ENCODE results near the gene FKBP4.

Gene FKBP4

DNA sequence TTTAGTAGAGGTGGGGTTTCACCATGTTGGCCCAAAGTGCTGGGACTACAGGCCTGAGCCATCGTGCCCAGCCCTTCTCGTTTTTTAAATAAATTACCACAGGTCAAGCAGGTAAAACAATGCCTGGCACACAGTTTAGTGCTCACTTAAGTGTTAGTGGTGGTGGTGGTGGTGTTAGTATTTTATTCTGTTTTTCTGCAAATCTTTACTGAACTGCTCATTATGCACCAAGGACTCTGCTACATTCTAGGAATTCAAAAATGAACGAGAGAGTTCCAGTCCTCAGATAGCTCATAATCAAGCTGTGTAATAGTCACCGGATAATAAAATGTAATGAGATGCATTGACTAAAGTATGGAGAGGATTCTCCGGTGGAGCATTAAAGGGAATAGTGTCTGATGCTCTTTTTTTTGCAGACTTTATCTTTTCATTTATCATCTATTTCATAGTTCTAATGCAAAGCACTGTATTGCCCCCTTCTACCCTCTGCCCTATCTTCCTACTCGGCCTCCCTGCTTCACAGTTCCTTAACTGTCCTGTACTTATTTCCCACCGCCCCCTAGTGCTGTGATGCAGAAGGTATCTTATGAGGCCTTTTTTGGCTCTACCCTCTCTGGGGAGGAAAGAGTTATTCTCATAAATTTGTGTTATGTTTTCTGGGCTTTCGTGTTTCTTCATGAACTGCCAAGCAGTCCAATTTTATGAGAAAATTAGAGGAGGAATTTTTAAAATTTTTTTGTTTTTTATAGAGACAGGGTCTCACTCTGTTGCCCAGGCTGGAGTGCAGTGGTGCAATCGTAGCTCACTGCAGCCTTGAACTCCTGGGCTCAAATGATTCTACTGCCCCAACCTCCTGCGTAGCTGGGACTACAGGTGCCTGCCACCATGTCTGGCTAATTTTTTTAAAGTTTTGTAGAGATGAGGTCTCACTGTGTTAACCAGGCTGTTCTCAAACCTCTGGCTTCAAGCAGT is 18.7 kb downstream of the FKBP4 start:
- DNase-seq, result no peak

DNA sequence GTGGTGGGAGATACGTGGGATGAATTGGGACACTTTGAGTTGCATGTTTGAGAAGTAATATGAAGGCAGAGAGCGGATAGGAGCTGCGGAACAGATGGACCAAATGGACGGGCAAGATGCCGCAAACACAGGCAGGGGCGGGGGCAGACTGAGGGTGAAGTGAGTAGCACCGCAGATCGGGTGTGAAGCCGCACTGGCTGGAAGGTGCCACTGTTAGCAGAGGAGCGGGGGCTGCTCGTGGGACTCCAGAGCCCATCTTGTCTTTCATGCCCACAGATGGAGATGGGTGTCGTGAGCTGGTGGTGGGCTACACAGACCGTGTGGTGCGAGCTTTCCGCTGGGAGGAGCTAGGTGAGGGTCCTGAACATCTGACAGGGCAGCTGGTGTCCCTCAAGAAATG is 25.0 kb downstream of the FKBP4 start:
- DNase-seq, result no peak

DNA sequence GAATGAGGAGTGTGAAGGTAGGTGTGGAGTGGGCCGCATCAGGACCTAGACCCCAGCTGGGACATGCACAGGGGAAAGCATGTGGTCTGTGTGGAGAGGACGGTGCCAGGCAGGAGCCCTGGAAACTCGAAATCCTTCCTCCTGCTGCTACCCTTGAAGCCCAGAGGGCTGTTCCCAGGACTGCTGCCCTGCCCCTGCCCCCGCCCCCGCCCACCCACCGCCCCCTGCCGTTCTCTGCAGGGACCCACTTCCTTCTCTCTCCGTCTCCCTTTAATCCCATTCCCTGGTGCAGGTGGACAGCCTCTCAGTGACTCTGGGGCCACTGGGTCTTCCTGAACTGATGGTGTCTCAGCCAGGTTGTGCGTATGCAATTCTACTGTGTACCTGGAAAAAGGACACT is 25.7 kb downstream of the FKBP4 start:
- no peak for DNase-seq

DNA sequence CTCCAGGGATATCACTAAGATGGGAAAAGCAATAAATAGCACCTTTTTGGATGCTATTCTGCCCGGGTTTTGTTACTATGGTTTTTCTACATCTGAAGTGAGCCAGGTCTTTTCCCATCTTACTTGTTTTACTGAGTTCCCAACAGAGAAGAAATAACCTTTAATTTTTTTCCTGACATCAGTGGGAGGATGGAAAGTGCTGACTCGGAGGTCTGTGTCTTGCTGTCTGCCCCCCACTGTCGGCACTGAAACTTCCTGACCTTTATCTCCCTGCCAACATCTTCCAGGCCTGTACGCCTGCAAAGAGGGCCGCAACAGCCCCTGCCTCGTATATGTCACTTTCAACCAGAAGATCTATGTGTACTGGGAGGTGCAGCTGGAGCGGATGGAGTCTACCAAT is 28.7 kb downstream of the FKBP4 start:
- DNase-seq, result no peak

DNA sequence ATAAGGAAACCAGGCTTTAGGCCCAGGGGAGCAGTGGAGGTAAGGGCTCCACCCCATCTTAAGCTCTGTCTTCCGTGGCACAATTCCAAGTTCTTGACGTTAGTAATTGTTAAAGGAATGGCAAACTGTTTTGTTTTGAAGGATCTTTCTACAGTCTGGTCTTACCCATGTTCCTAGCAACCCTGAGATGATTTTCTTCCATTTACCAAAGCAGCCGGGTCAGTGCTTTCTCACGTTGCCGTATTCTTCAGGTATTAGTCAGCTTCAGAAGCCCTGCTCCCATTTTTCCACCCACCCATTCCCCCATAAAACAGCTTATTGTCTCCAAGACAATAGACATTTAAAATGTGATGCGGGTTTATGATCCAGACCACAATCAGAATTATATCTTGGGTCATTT is 29.8 kb downstream of the FKBP4 start:
- no peak for DNase-seq

DNA sequence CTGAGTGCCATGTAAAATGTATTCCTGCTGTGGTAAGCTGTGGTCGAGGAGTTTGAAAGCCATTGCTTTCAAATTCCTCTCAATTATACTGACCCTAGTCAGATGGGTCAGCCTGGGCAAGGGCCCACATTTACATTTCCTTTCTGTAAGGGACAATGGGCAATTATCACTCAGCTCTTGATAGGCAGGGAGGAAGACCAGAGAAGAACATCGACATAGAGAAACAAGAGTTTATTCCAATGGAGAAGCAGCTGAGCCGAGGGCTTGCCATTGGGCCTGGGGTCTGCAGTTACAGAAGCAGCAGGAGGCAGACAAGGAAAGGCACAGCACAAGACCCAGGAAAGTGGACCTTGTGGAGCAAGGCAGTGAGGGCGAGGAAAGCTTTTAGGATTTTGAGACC is 30.4 kb downstream of the FKBP4 start:
- no peak for DNase-seq

DNA sequence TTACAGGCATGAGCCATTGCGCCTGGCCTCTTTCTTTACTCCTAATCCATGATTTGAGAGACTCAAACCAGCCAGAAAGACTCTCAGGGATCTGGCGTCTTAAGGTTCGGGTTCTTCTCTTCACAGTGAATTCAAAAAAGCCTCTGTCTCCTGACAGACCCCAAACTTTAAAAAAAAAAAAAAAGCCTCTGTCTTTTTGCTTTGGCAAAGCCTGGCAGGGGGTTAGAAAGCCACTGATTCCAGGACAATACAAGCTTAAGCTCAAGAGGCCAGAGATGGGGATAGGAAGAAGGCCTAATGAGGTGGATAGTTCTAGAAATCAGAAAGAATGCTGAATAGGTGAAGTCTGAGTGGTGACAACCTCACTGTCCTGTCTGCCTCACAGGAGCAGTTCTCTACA is 31.3 kb downstream of the FKBP4 start:
- no peak for DNase-seq

DNA sequence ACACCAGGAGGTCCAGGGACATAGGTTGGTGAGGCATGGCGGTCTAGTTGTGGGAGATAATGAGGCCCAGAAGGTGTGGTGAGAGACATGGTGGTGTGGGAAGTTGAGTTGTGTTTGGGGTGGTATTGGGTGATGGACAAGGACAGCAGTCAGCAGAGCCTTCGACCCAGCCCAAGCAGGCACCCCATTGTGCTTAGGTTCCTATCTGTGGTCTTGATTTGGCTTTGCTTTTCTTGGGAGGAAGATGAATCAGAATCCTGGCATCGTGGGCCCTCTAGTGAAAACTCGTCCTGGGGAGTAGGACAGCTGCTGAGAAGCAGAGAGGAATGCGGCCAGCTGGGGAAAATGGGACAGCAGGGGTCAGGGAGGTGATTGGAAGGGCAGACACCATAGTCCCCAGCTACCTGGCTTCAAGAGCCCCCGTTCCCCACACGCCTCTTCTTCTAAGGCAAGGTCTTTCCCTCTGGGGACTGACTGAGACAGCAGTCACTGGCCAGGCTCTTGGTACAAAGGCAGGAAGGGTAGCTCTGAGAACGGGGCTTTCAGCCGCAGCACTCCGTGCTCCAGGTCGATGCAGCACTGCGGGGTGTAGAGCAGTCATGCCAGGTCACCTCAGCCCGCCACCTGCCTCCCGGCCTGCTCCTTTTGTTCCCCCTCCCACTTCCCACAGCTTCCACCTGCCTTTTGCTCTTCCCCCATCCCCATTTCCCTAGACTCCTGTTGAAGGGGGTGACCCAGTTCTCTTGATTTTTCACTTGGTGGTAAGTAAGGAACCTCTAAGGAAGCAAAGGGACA is 32.1 kb downstream of the FKBP4 start:
- DNase-seq, result no peak

DNA sequence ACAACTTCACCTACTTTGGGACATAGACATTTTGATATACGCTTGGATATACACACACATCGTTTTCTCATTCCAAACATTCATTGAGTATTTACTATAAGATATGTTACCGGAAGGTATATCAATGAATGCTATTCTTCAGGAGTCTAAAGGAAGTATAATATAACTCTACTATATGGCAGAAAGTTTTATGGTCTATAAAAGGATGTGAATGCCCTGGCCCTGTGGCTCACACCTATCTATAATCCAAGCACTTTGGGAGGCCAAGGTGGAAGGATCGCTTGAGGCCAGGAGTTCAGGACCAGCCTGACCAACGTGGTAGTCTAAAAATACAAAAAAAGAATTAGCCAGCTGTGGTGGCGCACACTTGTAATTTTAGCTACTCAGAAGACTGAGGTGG is 34.5 kb downstream of the FKBP4 start:
- DNase-seq, result no peak

DNA sequence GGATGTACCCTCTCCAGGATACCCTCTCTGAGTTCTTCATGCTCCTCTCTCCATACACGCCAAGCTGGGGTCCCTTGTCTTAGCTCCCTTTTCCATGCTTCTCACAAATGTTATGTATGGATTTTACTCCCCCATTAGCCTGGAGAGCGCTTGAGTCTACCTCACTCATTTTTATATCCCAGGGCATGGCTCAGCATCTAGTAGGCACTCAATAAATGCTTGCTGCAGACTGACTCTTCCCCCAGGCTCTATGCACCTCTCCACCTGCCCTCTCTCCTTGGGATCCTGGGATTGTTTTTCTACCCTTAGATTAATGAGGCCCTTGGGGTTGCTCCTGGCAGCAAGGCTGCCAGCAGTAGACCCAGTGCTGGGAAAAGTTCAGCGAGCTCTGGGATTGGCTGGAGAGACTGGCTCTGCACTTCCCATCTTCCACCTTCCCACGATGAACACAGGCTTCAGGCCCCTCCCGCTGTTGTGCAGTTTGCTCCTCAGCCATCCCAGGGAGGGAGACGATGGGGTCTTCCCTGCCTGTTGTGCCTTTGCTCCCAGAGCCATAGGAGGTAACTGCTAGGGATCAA is 37.9 kb downstream of the FKBP4 start:
- no peak for DNase-seq

DNA sequence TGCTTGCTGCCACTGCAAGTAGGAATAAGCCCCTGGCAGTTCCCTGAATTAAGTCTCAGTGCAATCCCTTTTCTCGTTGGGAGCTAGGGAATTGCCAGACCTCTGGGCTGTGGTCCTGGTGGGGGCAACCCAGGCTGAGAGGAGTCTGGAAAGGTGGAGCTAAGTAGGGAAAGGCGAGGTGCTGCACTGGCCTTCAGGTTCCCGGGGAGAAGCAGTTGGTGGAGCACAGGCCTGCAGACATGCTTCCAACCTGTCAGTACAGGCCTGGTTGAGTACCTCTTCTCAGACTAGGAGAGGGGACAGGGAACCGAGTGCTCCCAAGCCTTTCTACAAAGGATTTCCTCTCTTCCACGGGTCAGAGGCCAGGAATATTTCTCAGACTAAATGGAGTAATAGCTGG is 38.6 kb downstream of the FKBP4 start:
- no peak for DNase-seq

DNA sequence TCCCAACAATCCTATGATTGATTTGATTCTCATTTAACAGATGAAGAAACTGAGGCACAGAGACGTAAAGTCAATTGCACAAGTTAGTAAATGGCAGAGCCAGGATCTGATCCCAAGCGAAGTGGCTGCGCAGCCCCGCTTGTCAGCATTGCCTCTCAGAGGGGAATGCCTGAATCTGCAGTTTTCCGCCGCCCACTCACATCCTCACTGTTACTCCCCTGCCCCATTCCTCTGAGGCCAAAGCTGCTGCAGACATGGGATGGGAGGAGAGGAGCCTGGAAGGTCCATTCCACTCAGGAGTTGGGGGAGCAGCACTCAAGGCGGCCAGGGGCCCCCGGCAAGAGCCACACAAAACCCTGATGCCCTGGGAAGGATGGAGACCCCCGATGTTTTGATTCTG is 39.0 kb downstream of the FKBP4 start:
- no peak for DNase-seq

DNA sequence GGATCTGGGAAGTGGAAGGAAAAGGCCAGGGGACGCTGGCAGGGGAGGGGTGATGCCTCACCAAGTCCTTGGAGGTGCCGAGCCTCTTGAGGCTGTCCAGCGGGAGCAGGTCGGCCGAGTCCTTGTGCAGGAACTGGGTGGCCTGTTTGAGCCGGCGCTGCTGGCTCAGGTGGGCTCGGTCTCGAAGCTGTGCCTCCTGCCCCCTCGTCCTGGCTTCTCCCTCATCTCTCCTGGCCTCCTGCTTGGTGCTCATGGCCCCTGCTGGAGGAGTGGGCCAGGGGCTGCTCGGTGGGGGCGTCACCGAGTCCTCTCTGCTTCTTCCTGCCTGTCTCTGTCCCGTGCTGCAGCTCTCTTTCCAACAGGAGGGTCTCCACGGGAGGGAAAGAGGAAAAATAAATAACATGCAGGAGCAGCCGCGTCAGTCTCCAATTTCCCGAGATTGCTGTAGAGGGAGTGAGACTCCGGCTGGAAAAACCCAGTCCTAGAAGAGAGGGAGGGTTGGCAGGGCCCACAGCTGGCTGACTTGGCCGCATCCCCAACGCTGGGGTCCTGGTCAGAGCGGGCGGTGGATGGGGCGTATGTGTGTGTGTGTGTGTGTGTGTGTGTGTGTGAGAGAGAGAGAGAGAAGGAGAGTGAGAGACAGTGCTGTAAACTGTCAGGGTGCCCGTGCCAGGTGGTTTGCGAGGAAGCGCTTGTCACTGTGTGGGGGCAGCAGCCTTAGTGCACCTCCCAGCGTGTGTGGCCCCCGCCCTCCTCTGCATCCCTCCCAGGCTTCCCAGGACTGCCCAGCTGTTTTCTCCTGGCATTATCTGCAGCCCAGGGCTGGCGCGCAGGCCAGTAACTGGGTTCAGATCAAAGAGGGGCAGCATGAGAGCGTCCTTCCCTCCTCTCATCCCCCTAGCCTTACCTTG is 40.1 kb downstream of the FKBP4 start, which contains the start of gene NRIP2:
Gene NRIP2 (minus strand): TSS at position 455 of the 911 bp plus-strand sequence. CDS start 52 bp downstream, at position 403.
- no peak for DNase-seq

DNA sequence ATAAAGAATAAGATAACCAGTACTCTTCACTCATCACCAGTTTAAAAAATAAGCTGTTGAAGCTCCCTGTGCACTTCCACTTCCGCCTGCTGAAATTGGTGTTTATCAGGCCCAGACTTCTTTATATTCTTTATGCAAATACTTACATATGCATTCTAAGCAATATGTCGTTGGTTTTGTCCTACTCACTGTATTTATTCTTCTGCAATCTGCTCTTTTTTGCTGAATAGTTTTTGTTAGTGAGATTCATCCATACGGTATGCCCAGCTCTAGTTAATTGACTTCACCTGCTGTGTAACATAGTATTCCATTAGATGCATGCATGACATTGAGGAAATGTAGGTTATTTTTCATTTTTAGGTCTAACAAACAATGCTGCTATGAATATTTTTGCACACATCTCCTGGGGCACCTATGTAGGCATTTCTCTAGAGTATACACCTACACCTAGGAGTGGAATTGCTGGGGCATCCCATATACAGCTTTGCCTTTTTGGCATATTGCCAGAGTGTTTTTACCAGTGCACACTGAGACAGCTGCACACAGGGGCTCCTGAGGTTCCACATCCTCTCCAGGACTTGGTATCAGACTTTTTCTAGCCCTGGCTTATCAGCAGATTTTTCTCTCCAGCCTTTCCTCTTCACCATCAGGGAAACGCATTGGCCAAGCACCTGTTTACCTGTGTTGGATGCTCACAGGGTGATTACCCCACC is 41.1 kb downstream of the FKBP4 start:
- DNase-seq, result no peak

DNA sequence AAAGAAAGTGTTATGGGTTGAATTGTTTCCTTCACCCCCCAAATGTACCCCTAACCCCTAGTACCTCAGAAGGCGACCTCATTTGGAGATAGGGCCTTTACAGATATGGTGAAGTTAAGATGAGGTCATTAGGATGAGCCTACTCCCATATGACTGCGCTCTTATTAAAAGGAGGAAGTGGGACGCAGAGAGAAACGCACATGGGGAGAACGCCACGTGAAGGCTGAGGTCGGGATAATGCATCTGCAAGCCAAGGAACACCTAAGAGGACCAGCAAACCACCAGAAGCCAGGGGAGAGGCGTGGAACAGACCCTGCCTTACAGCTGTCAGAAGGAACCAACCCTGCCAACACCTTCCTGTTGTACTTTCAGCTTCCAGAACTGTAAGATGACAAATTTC is 41.8 kb downstream of the FKBP4 start:
- no peak for DNase-seq

DNA sequence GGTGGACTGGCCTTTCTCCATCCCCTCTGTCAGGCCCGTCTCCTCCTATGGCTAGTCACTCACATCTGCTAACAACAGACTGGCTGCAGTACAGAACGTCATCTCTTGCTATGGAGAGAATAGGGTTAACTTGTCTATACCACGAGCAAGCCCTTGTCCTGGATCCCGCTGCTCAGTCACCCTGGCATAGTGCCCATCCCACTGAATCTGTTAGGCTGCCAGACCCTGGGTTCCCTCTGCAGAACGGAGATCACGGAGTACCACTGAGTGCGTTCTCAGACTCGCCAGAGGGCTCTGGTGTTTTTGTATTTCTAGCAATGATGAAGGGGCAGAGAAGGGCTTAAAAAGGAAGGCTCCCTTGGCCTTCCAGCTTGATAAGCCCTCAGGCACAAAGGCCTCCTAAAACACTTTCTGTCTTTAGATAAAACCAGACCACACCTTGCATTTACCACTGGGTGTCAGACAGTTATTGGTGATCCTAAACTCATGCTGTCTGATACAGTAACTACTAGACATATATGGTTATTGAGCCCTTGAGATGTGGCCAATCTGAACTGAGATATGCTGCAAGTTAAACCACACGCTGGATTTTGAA is 46.4 kb downstream of the FKBP4 start:
- no peak for DNase-seq

DNA sequence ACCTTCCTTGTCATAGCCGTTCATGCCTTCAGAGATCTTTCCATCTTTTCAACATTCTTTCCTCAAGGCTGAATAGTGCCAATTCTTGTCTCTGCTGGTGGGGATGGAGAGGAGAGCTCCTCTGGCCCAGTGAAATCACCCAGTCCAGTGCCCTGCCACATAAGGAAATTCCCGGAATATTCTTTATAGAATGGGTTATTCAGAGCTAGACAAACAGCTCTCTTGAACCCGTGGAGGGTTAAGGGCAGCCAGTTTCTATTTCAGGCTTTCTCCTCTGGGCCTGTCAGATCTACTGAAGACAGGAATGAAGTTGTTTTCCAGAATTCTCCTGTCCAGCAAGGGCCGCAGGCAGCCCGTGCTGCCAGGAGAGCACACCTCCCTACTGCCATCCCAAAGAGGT is 48.2 kb downstream of the FKBP4 start:
- no peak for DNase-seq

DNA sequence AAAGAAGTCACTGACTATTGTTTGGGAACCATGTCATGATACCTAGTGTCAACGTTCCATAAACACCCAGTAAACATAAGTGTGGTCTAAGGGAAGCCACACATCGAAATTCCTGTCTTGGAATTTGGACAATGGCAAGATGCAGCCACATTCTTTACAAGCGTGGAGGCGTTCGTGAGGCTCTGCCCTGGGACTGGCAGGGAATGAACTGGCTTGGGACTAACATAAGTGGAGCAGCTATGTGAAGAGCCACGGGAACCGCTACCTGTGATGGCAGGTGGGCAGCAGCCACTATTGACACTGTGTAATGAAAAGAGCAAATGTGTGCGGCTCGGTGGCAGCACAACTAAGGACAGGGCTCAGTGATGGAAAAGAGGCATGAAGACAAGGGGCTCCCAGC is 50.0 kb downstream of the FKBP4 start:
- DNase-seq, result no peak

DNA sequence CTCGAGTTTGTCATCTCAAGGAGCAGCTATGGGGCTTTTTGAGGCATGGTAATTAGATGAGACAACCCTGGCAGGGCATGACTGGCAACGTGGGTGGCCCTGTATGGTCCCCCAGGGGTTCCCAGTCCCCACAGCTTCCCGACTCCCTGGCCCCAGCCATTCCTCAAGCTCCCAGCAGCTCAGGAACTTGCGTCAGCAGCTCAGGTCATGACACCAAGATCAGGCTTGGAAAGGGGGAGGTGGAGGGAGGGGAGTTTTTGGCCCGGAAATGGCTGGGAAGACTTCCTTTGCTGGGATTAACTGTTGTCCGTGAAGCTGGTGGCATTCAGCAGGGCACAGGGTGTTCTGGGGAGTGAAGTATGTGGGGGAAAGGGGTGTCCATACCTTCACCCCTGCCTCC is 50.5 kb downstream of the FKBP4 start:
- no peak for DNase-seq

DNA sequence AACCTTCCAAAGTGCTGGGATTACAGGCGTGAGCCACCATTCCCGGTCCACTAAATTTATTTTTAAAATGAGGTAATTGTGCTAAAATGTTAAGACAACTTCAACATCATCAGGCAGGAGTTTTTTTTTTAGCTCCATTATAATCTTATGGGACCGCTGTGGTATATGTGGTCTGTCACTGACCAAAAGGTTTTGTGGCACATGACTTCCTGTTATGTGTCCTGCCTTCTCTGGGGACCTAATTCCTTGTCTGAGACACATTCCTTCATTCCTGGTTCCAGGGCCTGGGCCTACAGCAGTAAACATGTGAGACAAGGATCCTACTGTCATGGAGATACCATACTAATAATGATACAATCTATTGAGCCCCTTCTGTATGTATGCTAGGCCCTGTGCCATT is 57.2 kb downstream of the FKBP4 start:
- DNase-seq, result no peak

DNA sequence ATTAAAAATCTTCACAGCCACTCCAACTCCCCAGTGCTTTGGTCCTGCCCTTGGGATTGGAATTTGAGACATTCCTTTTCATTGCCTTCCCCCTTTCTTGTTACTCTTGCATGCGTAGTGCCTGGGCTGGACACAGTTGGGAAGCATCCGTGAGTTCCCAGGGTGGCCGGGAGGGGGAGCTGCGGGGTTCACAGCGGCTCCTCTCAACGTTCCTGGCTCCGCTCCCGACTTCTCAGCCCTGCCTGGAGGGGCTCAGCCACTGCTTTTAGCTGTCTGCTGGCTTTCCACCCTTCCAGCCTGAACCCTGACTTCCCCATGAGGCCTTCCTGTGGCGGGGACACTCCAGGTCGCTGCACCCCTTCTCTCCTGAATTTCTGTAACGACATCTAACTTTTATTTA is 58.9 kb downstream of the FKBP4 start:
- peak; percentile 86 for DNase-seq

Measured in 8988T (cell line).